HG03139 (cell line): ENCODE data around the gene SGF29.
"Not testable (repeated sequence)": the region's sequence is repeated elsewhere in the genome, so short reads cannot be mapped to it uniquely, and the experiment has no call there.

Experiments used
- ATAC-seq: cut with Tn5 transposase; IDR thresholded peaks from one replicate; pipeline ENCODE4 v1.9.1; 2021; ENCODE audit not compliant: unreplicated experiment

The SGF29 gene

GRCh38 chr16:28563218-28563617, 9.5 kb downstream of the SGF29 start:
- ATAC-seq, result no peak

GRCh38 chr16:28566233-28566925, 12.7 kb downstream of the SGF29 start:
- ATAC-seq, result not testable (repeated sequence)

- no peak for ATAC-seq
Observed at GRCh38 chr16:28567292-28567691, 13.6 kb downstream of the SGF29 start.

- no peak for ATAC-seq
Observed at GRCh38 chr16:28569021-28569420, 15.3 kb downstream of the SGF29 start.

GRCh38 chr16:28569968-28570752, 16.4 kb downstream of the SGF29 start:
- no peak for ATAC-seq

- ATAC-seq, result no peak
Observed at GRCh38 chr16:28572696-28573510, 19.2 kb downstream of the SGF29 start.

- no peak for ATAC-seq
Observed at GRCh38 chr16:28573738-28574718, 20.3 kb downstream of the SGF29 start.

- no peak for ATAC-seq
Observed at GRCh38 chr16:28574925-28575324, 21.2 kb downstream of the SGF29 start.

- no peak for ATAC-seq
Observed at GRCh38 chr16:28575446-28576109, 21.9 kb downstream of the SGF29 start.

GRCh38 chr16:28580726-28581315, 27.1 kb downstream of the SGF29 start:
- no peak for ATAC-seq

- no peak for ATAC-seq
Observed at GRCh38 chr16:28585674-28586073, 32.0 kb downstream of the SGF29 start.

GRCh38 chr16:28586466-28586865, 32.7 kb downstream of the SGF29 start:
- no peak for ATAC-seq

- ATAC-seq, result no peak
Observed at GRCh38 chr16:28587386-28587785, 33.7 kb downstream of the SGF29 start.

- ATAC-seq, result no peak
Observed at GRCh38 chr16:28589069-28589468, 35.3 kb downstream of the SGF29 start.

- no peak for ATAC-seq
Observed at GRCh38 chr16:28589930-28590329, 36.2 kb downstream of the SGF29 start.

- ATAC-seq, result no peak
Observed at GRCh38 chr16:28590384-28591340, 36.9 kb downstream of the SGF29 start.

- no peak for ATAC-seq
Observed at GRCh38 chr16:28591355-28591754, 37.6 kb downstream of the SGF29 start.

GRCh38 chr16:28592511-28592910, 38.8 kb downstream of the SGF29 start:
- ATAC-seq, result no peak
